ENCODE results near the gene GNGT1. TPM values are rescaled to one million over a fixed set of nuclear protein-coding genes. Genes with fewer than 3 reads are reported as not detected.

Gene GNGT1
- 0.19 TPM in 1 of 5 replicates, not detected in the others for total RNA-seq (2022; extraction: Qiagen RNA extraction)

DNA sequence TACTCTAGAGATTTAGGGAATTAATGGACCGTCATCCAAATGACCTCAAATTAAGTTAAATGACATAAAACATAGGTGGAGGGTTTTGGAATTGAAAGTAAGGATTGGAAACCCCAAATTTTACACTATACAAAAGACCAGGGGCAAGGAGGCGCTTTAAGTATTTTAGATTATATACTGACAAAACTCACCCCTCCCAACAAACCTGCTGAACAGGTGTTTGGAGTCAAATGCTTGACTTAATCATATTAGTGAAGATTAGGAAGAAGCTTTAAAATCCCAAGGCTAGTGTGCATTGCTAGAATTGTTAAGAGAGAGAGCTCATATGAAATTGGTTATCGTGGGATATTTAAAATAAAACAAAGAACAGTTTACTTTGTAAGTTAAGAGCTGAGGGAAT is at the start of gene GNGT1:
TSS of gene GNGT1 (plus strand) at position 301 of the 400 bp plus-strand sequence. CDS start 180 bp downstream, outside the sequence.

DNA sequence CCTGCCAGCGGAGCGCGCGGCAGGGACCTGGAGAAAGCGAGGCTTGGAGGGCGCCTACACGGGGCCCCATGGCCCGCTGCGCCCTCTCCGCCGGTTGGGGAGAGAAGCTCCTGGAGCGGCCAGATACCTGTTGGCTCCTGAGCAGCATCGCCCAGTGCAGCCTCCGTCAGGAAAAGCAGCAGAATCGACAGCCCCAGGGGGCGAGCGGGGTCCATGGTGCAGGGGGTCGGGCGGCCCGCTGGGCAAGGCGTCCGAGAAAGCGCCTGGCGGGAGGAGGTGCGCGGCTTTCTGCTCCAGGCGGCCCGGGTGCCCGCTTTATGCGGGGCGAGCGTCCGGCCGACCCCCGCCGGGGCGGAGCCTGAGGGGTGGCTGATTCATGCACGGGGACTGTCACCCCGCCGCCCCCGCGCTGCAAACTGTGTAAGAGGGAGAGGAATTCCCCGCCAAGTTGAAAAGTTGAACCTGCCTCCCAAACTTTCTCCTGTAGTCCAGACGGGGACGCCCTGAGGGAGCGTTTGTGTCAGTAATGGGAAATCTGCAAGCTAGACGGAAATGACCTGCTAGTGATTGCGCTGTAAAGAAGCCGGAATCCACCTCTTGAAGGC is 15.8 kb upstream of the GNGT1 start, which contains the start of gene TFPI2:
TSS of gene TFPI2 (minus strand) at position 290 of the 605 bp plus-strand sequence. CDS start at position 215, 75 bp downstream.

GRCh38 chr7:93921607-93922566 is 15.5 kb downstream of the GNGT1 start, which contains the start of gene GNG11:
Gene GNG11, plus strand, starts transcription at chr7:93921735. Its CDS starts 403 bp downstream, at chr7:93922138.

Other genes with a start within 250 kb of the GNGT1 start
- gene TFPI2, start 15.8 kb upstream of the GNGT1 start, total RNA-seq (2022; extraction: Qiagen RNA extraction) = 208 to 310 TPM (median 225 TPM) in 5 replicates
- 32.6 to 36.5 TPM (median 33.6 TPM) in 5 replicates for gene GNG11, start 15.2 kb downstream of the GNGT1 start, total RNA-seq (2022; extraction: Qiagen RNA extraction)
- 21.7 to 26.4 TPM (median 24.9 TPM) in 5 replicates for gene BET1, start 97.8 kb downstream of the GNGT1 start, total RNA-seq (2022; extraction: Qiagen RNA extraction)